Liver (tissue), 9 donors: ENCODE measurements around the gene CDCA5. TPM values are rescaled to one million over a fixed set of nuclear protein-coding genes. Genes with fewer than 3 reads are reported as not detected.

Source experiments
- DNase-seq: peaks from one replicate; pipeline ENCODE4 v3.0.0-alpha.2; 2017; ENCODE audit warnings: low spot score
- H3K27ac ChIP-seq, 2 donors: one replicate each; pipeline ENCODE4 v1.7.0; 2013; ENCODE audit warnings: inconsistent platforms in 2 of 2, low read length in 2 of 2, control low read depth in 1 of 2, low read depth in 1 of 2, mild to moderate bottlenecking in 1 of 2
- H3K27me3 ChIP-seq, 4 donors: one replicate each; pipeline versions ENCODE4 v1.6.1 to v1.7.0; 2013; ENCODE audit warnings: low read length in 3 of 4, inconsistent platforms in 1 of 4, mild to moderate bottlenecking in 1 of 4, moderate library complexity in 1 of 4; ENCODE audit not compliant: control insufficient read depth in 4 of 4, insufficient read depth in 4 of 4
- H3K36me3 ChIP-seq, 4 donors: one replicate each; pipeline versions ENCODE4 v1.6.1 to v1.7.0; 2013; ENCODE audit warnings: low read length in 3 of 4, mild to moderate bottlenecking in 3 of 4, low read depth in 1 of 4, moderate library complexity in 1 of 4; ENCODE audit not compliant: control insufficient read depth in 4 of 4, insufficient read depth in 3 of 4
- H3K4me1 ChIP-seq, 4 donors: one replicate each; pipeline versions ENCODE4 v1.6.1 to v1.7.0; 2013; ENCODE audit warnings: low read length in 3 of 4, mild to moderate bottlenecking in 3 of 4, moderate library complexity in 1 of 4; ENCODE audit not compliant: control insufficient read depth in 4 of 4, insufficient read depth in 4 of 4
- H3K4me3 ChIP-seq, 3 donors: one replicate each; pipeline versions ENCODE4 v1.6.1 to v1.7.0; 2013; ENCODE audit warnings: low read length in 3 of 3, control low read depth in 1 of 3, low read depth in 1 of 3, mild to moderate bottlenecking in 1 of 3
- H3K9ac ChIP-seq, 2 donors: one replicate each; pipeline ENCODE4 v1.7.0; 2013; ENCODE audit warnings: low read length in 2 of 2, mild to moderate bottlenecking in 2 of 2, moderate library complexity in 2 of 2, control low read depth in 1 of 2, low read depth in 1 of 2
- H3K9me3 ChIP-seq, 4 donors: one replicate each; pipeline versions ENCODE4 v1.6.1 to v1.7.0; 2013; ENCODE audit warnings: low read length in 3 of 4; ENCODE audit not compliant: control insufficient read depth in 4 of 4
- CTCF ChIP-seq: fragments of 150-350 bp; IDR thresholded peaks from 2 replicates; pipeline ENCODE4 v1.5.1; 2017; ENCODE audit warnings: improper control_type of control experiment, low read depth, low read length; ENCODE audit not compliant: missing input control
- EGR1 ChIP-seq, 2 donors: IDR thresholded peaks; 2 replicates each; pipeline ENCODE4 v1.6.1; 2016 to 2018; ENCODE audit warnings: antibody characterized with exemption in 2 of 2, low read depth in 2 of 2
- FOXA1 ChIP-seq: IDR thresholded peaks from 2 replicates; pipeline ENCODE4 v1.6.1; 2016; ENCODE audit warnings: antibody characterized with exemption
- FOXA2 ChIP-seq: IDR thresholded peaks from 2 replicates; pipeline ENCODE4 v1.6.1; 2016; ENCODE audit warnings: antibody characterized with exemption
- GABPA ChIP-seq, 2 donors: IDR thresholded peaks in 1 of 2; conservative IDR thresholded peaks in 1 of 2; 2 replicates each; pipeline ENCODE4 v1.6.1; 2016; ENCODE audit warnings: antibody characterized with exemption in 2 of 2, mild to moderate bottlenecking in 1 of 2, moderate library complexity in 1 of 2
- HNF4A ChIP-seq, 2 donors: conservative IDR thresholded peaks; 2 replicates each; pipeline ENCODE4 v1.6.1; 2016; ENCODE audit warnings: antibody characterized with exemption in 2 of 2, mild to moderate bottlenecking in 2 of 2
- HNF4G ChIP-seq: IDR thresholded peaks from 2 replicates; pipeline ENCODE4 v1.6.1; 2016; ENCODE audit warnings: antibody characterized with exemption
- JUND ChIP-seq, 2 donors: IDR thresholded peaks; 2 replicates each; pipeline ENCODE4 v1.6.1; 2016; ENCODE audit warnings: antibody characterized with exemption in 2 of 2
- MAX ChIP-seq: IDR thresholded peaks from 2 replicates; pipeline ENCODE4 v1.6.1; 2016; ENCODE audit warnings: antibody characterized with exemption
- NR2F2 ChIP-seq: IDR thresholded peaks from 2 replicates; pipeline ENCODE4 v1.6.1; 2016; ENCODE audit warnings: antibody characterized with exemption
- RAD21 ChIP-seq, 2 donors: IDR thresholded peaks; 2 replicates each; pipeline ENCODE4 v1.6.1; 2016; ENCODE audit warnings: antibody characterized with exemption in 2 of 2, mild to moderate bottlenecking in 2 of 2
- REST ChIP-seq: IDR thresholded peaks from 2 replicates; pipeline ENCODE4 v1.6.1; 2016; ENCODE audit warnings: antibody characterized with exemption, mild to moderate bottlenecking
- RXRA ChIP-seq, 2 donors: IDR thresholded peaks; 2 replicates each; pipeline ENCODE4 v1.6.1; 2017 to 2018; ENCODE audit warnings: antibody characterized with exemption in 2 of 2, mild to moderate bottlenecking in 1 of 2
- SP1 ChIP-seq: IDR thresholded peaks from 2 replicates; pipeline ENCODE4 v1.6.1; 2018; ENCODE audit warnings: antibody characterized with exemption, mild to moderate bottlenecking
- TAF1 ChIP-seq: conservative IDR thresholded peaks from 2 replicates; pipeline ENCODE4 v1.6.1; 2016; ENCODE audit warnings: antibody characterized with exemption, mild to moderate bottlenecking
- YY1 ChIP-seq: IDR thresholded peaks from 2 replicates; pipeline ENCODE4 v1.6.1; 2016; ENCODE audit warnings: antibody characterized with exemption, mild to moderate bottlenecking
- ZBTB33 ChIP-seq: IDR thresholded peaks from 2 replicates; pipeline ENCODE4 v1.6.1; 2016; ENCODE audit warnings: antibody characterized with exemption
- WGBS: extraction: QIAGEN DNeasy Blood & Tissue Kit; methylation state at CpG from one replicate; pipeline ENCODE4 v1.1.7; 2013; 5-methylcytosine and 5-hydroxymethylcytosine counted together
- polyA plus RNA-seq, 2 donors: library from polyadenylated mRNA; stranded (reverse) in 1 of 2; unstranded in 1 of 2; fragments of 200-250 nt in 1 of 2; fragments of >200 nt in 1 of 2; fragmentation: Nextera tagmentation in 1 of 2; extraction: Ambion mirVana in 1 of 2; gene quantifications; one replicate each; pipeline versions ENCODE4 v1.2.1 to v1.2.3, GENCODE V29; 2013 to 2015
- total RNA-seq, 2 donors: library from RNA; depleted of rRNA; stranded (reverse); fragments of >200 nt; gene quantifications; one replicate each; pipeline ENCODE4 v1.2.3, GENCODE V29; 2014
- donor health status: healthy.
- donor health status: healthy.
- donor health status: healthy.
- donor health status: healthy.
- donor health status: healthy.

Gene CDCA5
- total and polyA plus RNA-seq, 4 donors, result 0.17 to 12.0 (median 1.7) TPM

- no peak for DNase-seq
- H3K9ac ChIP-seq, result no peak overlapping the region
- H3K36me3 ChIP-seq, result peaks cover 0 to 13% (median 10%) of the 10 kb centered on the region in 4 donors
- TF ChIP-seq MAX, result no peak
- no peak for TF ChIP-seq GABPA (IDR thresholded peaks at IDR 0.05 in 1 of 2, conservative IDR thresholded peaks at IDR 0.05 in 1 of 2)
- TF ChIP-seq SP1, result no peak
- TF ChIP-seq CTCF, result no peak
- TF ChIP-seq FOXA2, result no peak
- TF ChIP-seq REST, result no peak
- TF ChIP-seq EGR1 (IDR thresholded peaks at IDR 0.05; ENCODE audit: low read depth in 2 of 2), result no peak
- TF ChIP-seq RXRA (IDR thresholded peaks at IDR 0.05), result no peak
- TF ChIP-seq YY1, result no peak
- TF ChIP-seq JUND (IDR thresholded peaks at IDR 0.05), result no peak
- no peak for TF ChIP-seq ZBTB33
- TF ChIP-seq NR2F2, result no peak
- no peak for TF ChIP-seq RAD21 (IDR thresholded peaks at IDR 0.05)
- no peak for TF ChIP-seq FOXA1
- TF ChIP-seq HNF4A (conservative IDR thresholded peaks at IDR 0.05), result no peak
- no peak for TF ChIP-seq TAF1
- TF ChIP-seq HNF4G, result no peak
- peak overlapping the region in 1 of 3 donors; percentile 11 for H3K4me3 ChIP-seq
- H3K27ac ChIP-seq, result peak overlapping the region; percentile 59 to 87
- H3K9me3 ChIP-seq, result no peaks in the 10 kb centered on the region
- H3K4me1 ChIP-seq, result peaks cover 22 to 56% (median 47%) of the 10 kb centered on the region in 4 donors
- no peaks in the 10 kb centered on the region for H3K27me3 ChIP-seq
- WGBS, result 53% methylated on average over 31 of the region's 31 CpGs
Observed at GRCh38 chr11:65111159-65111743, 27.4 kb upstream of the CDCA5 start.
